ENCODE data around the gene SLC25A1.

DNA sequence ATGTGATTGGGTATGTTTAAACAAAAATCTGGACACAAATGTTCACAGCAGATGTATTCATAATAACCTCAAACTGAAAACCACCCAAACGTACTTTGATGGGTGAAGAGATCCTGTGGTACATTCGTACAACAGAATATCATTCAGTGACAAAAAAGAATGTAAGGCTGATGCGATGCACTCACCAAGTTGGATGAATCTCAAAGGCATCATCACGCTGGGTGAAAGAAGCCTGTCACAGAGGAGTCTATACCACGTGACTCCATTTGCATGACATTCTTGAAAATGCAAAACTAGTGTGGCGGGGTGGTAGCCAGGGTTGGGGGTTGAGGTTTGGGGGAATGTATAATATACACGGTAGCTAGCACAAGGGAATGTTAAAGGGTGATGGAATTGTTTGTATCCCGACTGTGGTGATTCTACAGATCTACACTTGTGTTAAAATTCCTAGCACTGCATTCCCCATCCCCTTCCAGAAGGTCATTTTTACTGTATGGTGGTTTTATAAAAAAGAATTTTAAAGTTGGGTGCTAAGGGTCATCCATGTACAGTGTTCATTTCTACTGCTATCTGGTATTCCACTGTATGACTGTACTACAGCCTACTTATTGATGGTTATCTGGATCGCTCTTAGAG, 35.0 kb upstream of the SLC25A1 start:
- TF ChIP-seq, protein P1, sequence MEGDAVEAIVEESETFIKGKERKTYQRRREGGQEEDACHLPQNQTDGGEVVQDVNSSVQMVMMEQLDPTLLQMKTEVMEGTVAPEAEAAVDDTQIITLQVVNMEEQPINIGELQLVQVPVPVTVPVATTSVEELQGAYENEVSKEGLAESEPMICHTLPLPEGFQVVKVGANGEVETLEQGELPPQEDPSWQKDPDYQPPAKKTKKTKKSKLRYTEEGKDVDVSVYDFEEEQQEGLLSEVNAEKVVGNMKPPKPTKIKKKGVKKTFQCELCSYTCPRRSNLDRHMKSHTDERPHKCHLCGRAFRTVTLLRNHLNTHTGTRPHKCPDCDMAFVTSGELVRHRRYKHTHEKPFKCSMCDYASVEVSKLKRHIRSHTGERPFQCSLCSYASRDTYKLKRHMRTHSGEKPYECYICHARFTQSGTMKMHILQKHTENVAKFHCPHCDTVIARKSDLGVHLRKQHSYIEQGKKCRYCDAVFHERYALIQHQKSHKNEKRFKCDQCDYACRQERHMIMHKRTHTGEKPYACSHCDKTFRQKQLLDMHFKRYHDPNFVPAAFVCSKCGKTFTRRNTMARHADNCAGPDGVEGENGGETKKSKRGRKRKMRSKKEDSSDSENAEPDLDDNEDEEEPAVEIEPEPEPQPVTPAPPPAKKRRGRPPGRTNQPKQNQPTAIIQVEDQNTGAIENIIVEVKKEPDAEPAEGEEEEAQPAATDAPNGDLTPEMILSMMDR (IDR thresholded peaks at IDR 0.05), result no peak
- TF ChIP-seq EZH2 (IDR thresholded peaks at IDR 0.05; ENCODE audit: borderline replicate concordance, insufficient read depth, low read depth, low read length, poor library complexity, severe bottlenecking), result no peak
